ENCODE results near the gene S100A9.

- TF ChIP-seq EZH2 (IDR thresholded peaks at IDR 0.05; ENCODE audit: borderline replicate concordance, insufficient read depth, low read length, poor library complexity, severe bottlenecking) (no peak), CTCF (IDR thresholded peaks at IDR 0.05; ENCODE audit: poor library complexity, severe bottlenecking) (no peak)
Observed at GRCh38 chr1:153397051-153397923, 39.6 kb downstream of the S100A9 start.

Measured in neural cell (in vitro differentiated cells).